Astrocyte (in vitro differentiated cells and primary cell): Measurements from ENCODE around the gene INSYN2B. TPM values are rescaled to one million over a fixed set of nuclear protein-coding genes. Genes with fewer than 3 reads are reported as not detected.

Experiments
- DNase-seq: peaks from one replicate; pipeline ENCODE4 v3.0.0-alpha.2; 2010; ENCODE audit warnings: low read depth
- FAIRE-seq: peaks from 2 replicates; lab custom pipeline; 2011; peaks lifted over from hg19 to GRCh38; lab: Jason Lieb, UNC
- H2AFZ ChIP-seq: 2 replicates; pipeline ENCODE4 v1.6.0; 2012; ENCODE audit warnings: low read depth, low read length, inconsistent platforms
- H3K27ac ChIP-seq: 2 replicates; pipeline ENCODE4 v1.5.1; 2011; ENCODE audit warnings: low read depth, low read length, inconsistent platforms
- H3K27me3 ChIP-seq: 2 replicates; pipeline ENCODE4 v1.6.0; 2011; ENCODE audit warnings: low read length, inconsistent platforms; ENCODE audit not compliant: insufficient read depth
- H3K36me3 ChIP-seq: 2 replicates; pipeline ENCODE4 v1.5.1; 2011; ENCODE audit warnings: low read length, inconsistent platforms; ENCODE audit not compliant: insufficient read depth
- H3K4me1 ChIP-seq: 2 replicates; pipeline ENCODE4 v1.5.1; 2011; ENCODE audit warnings: low read length, inconsistent platforms; ENCODE audit not compliant: insufficient read depth
- H3K4me2 ChIP-seq: 2 replicates; pipeline ENCODE4 v1.6.0; 2012; ENCODE audit warnings: low read length, inconsistent platforms
- H3K4me3 ChIP-seq: 2 replicates; pipeline ENCODE4 v1.5.1; 2011; ENCODE audit warnings: low read depth, mild to moderate bottlenecking, low read length, inconsistent platforms; ENCODE audit not compliant: insufficient read depth
- H3K79me2 ChIP-seq: 2 replicates; pipeline ENCODE4 v1.6.0; 2012; ENCODE audit warnings: mild to moderate bottlenecking, low read length, inconsistent platforms; ENCODE audit not compliant: insufficient read depth
- H3K9ac ChIP-seq: 2 replicates; pipeline ENCODE4 v1.6.0; 2012; ENCODE audit warnings: mild to moderate bottlenecking, low read length, inconsistent platforms
- H3K9me3 ChIP-seq: 2 replicates; pipeline ENCODE4 v1.5.1; 2012; ENCODE audit warnings: low read depth, mild to moderate bottlenecking, low read length, inconsistent platforms; ENCODE audit not compliant: insufficient read depth
- H4K20me1 ChIP-seq: 2 replicates; pipeline ENCODE4 v1.6.0; 2012; ENCODE audit warnings: low read length, inconsistent platforms; ENCODE audit not compliant: insufficient read depth
- H3K27ac Mint-ChIP-seq: one replicate; pipeline ENCODE4 v1.8.0; 2021; ENCODE audit warnings: mild to moderate bottlenecking, mixed read lengths; ENCODE audit not compliant: unreplicated experiment
- H3K27me3 Mint-ChIP-seq: one replicate; pipeline ENCODE4 v1.8.0; 2021; ENCODE audit warnings: low read depth, mixed read lengths; ENCODE audit not compliant: unreplicated experiment
- H3K36me3 Mint-ChIP-seq: one replicate; pipeline ENCODE4 v1.8.0; 2021; ENCODE audit warnings: low read depth, mixed read lengths; ENCODE audit not compliant: unreplicated experiment
- H3K4me1 Mint-ChIP-seq: one replicate; pipeline ENCODE4 v1.8.0; 2021; ENCODE audit warnings: low read depth, mixed read lengths; ENCODE audit not compliant: unreplicated experiment
- H3K4me3 Mint-ChIP-seq: one replicate; pipeline ENCODE4 v1.8.0; 2021; ENCODE audit warnings: mild to moderate bottlenecking, moderate library complexity, mixed read lengths; ENCODE audit not compliant: unreplicated experiment
- H3K9me3 Mint-ChIP-seq: one replicate; pipeline ENCODE4 v1.8.0; 2021; ENCODE audit warnings: mild to moderate bottlenecking, mixed read lengths; ENCODE audit not compliant: unreplicated experiment
- CTCF ChIP-seq: IDR thresholded peaks from 2 replicates; pipeline ENCODE4 v1.5.1; 2011; ENCODE audit warnings: low read depth, mild to moderate bottlenecking, inconsistent platforms, low read length, moderate library complexity; ENCODE audit not compliant: insufficient read depth
- EZH2 ChIP-seq: IDR thresholded peaks from 2 replicates; pipeline ENCODE4 v1.6.1; 2012; ENCODE audit warnings: mild to moderate bottlenecking, low read length, inconsistent platforms; ENCODE audit not compliant: insufficient read depth
- total RNA-seq: library from RNA; stranded (reverse); gene quantifications from 2 replicates; pipeline ENCODE4 v1.2.1, GENCODE V29; 2021

Gene INSYN2B
- total RNA-seq, 1 donor from 2014 or later = 0.36 TPM

GRCh38 chr5:169997798-169998197 lies 17.5 kb upstream of the INSYN2B start:
- peak overlapping the region; percentile 63 for H3K27ac Mint-ChIP-seq
- Histone ChIP-seq H3K79me2 (no peaks in the 10 kb centered on the region), H3K4me3 (no peak overlapping the region), H2AFZ (no peak overlapping the region), H3K9me3 (no peaks in the 10 kb centered on the region), H3K27me3 (no peaks in the 10 kb centered on the region), H3K36me3 (no peaks in the 10 kb centered on the region), H3K4me1 (no peaks in the 10 kb centered on the region), H3K4me2 (no peak overlapping the region), H3K27ac (no peak overlapping the region), H4K20me1 (no peaks in the 10 kb centered on the region), H3K9ac (no peak overlapping the region)
- no peaks in the 10 kb centered on the region for H3K9me3 Mint-ChIP-seq
- TF ChIP-seq CTCF = no peak
- TF ChIP-seq EZH2 = no peak
- DNase-seq (no peak), FAIRE-seq (no peak)
- H3K4me3 Mint-ChIP-seq = no peak overlapping the region
- peaks cover 5% of the 10 kb centered on the region for H3K27me3 Mint-ChIP-seq
- no peaks in the 10 kb centered on the region for H3K36me3 Mint-ChIP-seq
- H3K4me1 Mint-ChIP-seq = peaks cover 2% of the 10 kb centered on the region

GRCh38 chr5:169993485-169993790 lies 13.1 kb upstream of the INSYN2B start:
- H3K4me3 Mint-ChIP-seq = no peak overlapping the region
- no peaks in the 10 kb centered on the region for H3K79me2 ChIP-seq

More at GRCh38 chr5:169993485-169993790, 13.1 kb upstream of the INSYN2B start:
- Histone ChIP-seq H3K27ac (no peak overlapping the region), H2AFZ (no peak overlapping the region), H3K9ac (no peak overlapping the region), H3K9me3 (no peaks in the 10 kb centered on the region), H3K4me3 (no peak overlapping the region), H3K36me3 (no peaks in the 10 kb centered on the region), H3K4me2 (no peak overlapping the region), H4K20me1 (no peaks in the 10 kb centered on the region), H3K4me1 (no peaks in the 10 kb centered on the region), H3K27me3 (no peaks in the 10 kb centered on the region)
- Mint-ChIP-seq H3K4me1 (peaks cover 2% of the 10 kb centered on the region), H3K27ac (no peak overlapping the region), H3K9me3 (no peaks in the 10 kb centered on the region), H3K36me3 (no peaks in the 10 kb centered on the region), H3K27me3 (peaks cover 10% of the 10 kb centered on the region)
- no peak for TF ChIP-seq EZH2
- TF ChIP-seq CTCF = no peak
- DNase-seq (no peak), FAIRE-seq (no peak)
